ENCODE measurements around the gene NT5C. TPM values are rescaled to one million over a fixed set of nuclear protein-coding genes. Genes with fewer than 3 reads are reported as not detected.
"Not testable (repeated sequence)": the region's sequence is repeated elsewhere in the genome, so short reads cannot be mapped to it uniquely, and the experiment has no call there.

NT5C gene
- total RNA-seq, 4 donors from 2014 or later: 30.2 to 60.0 (median 44.9) TPM

DNA sequence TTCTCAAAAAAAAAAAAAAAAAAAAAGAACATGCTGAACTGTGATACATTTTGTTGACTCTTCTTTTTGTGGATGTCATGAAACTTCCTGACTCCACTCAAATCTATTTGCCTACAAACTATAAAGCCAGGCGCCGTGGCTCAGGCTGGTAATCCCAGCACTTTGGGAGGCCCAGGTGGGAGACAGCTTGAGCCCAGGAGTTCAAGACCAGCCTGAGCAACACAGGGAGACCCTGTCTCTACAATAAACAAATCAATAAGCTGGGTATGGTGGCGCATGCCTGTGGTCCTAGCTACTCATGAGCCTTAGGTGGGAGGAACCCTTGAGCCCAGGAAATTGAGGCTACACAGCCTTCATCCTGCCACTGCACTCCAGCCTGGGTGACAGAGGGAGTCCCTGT is 1.5 kb upstream of the NT5C start:
- H3K27me3 ChIP-seq: no peaks in the 10 kb centered on the region
- H3K9me3 ChIP-seq: no peaks in the 10 kb centered on the region
- no peak overlapping the region for H3K4me3 ChIP-seq
- H3K27ac ChIP-seq: no peak overlapping the region
- intact Hi-C loops (cut with DNase I; ENCODE audit: low total_unique reads): no loop called here
- no peaks in the 10 kb centered on the region for H3K36me3 ChIP-seq
- no peak for TF ChIP-seq POLR2A (IDR thresholded peaks at IDR 0.05)
- no peak for TF ChIP-seq CTCF (IDR thresholded peaks at IDR 0.05)
- H3K4me1 ChIP-seq: peaks cover 0 to 8% of the 10 kb centered on the region in 2 donors
- no peak for DNase-seq

- Histone ChIP-seq H3K27ac (peak overlapping the region; percentile 88 to 90), H3K4me3 (peak overlapping the region; percentile 74 to 77)
- DNase-seq; H3K9me3 ChIP-seq; H3K36me3 ChIP-seq; H3K4me1 ChIP-seq; H3K27me3 ChIP-seq; intact Hi-C loops (cut with DNase I; ENCODE audit: low total_unique reads): not testable (repeated sequence)
Measured at GRCh38 chr17:75132018-75133000, 767 bp upstream of the NT5C start.

DNA sequence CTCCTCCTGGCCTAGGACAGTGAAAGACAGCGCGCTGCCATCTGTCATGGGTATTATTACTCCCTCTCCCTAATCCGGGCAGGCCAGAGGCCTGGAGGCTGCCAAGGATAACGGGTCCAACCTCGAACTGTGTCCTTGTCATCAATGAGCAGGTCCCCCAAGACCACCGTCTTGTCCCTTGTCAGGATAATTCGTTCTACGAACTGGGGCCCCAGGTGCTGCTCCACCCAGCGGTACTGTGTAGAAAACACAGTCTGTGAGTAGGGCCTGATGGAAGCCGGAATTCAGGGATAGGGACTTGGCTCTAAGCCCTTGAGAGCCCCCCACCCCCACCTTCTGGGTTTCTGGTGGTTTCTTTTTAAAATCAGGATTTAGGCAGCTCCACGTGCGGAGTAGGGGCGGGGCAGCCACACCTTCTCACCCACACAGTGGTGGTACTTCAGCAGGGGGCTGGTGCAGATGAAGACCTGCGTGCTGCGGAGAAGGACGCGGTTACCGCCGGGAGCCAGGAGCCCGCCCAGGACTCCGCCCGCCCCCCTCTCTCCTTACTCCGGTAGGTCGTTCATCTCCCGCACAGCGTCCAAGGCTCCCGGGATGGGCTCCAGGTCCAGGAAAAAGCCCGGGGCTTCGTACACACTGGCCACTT is 787 bp downstream of the NT5C start:
- Histone ChIP-seq H3K36me3 (no peaks in the 10 kb centered on the region), H3K27me3 (no peaks in the 10 kb centered on the region), H3K9me3 (no peaks in the 10 kb centered on the region), H3K4me3 (peak overlapping the region; percentile 74 to 77), H3K4me1 (peaks cover 0 to 8% of the 10 kb centered on the region in 2 donors), H3K27ac (peak overlapping the region; percentile 88 to 90)
- TF ChIP-seq CTCF (IDR thresholded peaks at IDR 0.05) (peak in 2 of 4 experiments; percentile 16 to 31), POLR2A (IDR thresholded peaks at IDR 0.05) (no peak)
- intact Hi-C loops (cut with DNase I; ENCODE audit: low total_unique reads): no loop called here
- DNase-seq: peak in 1 of 2 donors; percentile 56

GRCh38 chr17:75130059-75130631 is 1.4 kb downstream of the NT5C start:
- Histone ChIP-seq H3K36me3 (no peaks in the 10 kb centered on the region), H3K27me3 (no peaks in the 10 kb centered on the region), H3K4me1 (peaks cover 0 to 8% of the 10 kb centered on the region in 2 donors), H3K27ac (peak overlapping the region; percentile 88 to 90), H3K9me3 (no peaks in the 10 kb centered on the region), H3K4me3 (no peak overlapping the region)
- intact Hi-C loops (cut with DNase I; ENCODE audit: low total_unique reads): no loop called here
- no peak for TF ChIP-seq POLR2A (IDR thresholded peaks at IDR 0.05)
- TF ChIP-seq CTCF (IDR thresholded peaks at IDR 0.05): no peak
- DNase-seq: no peak

GRCh38 chr17:75129576-75129975 is 2.0 kb downstream of the NT5C start:
- H3K36me3 ChIP-seq: no peaks in the 10 kb centered on the region
- H3K27ac ChIP-seq: no peak overlapping the region
- no peak overlapping the region for H3K4me3 ChIP-seq
- no peaks in the 10 kb centered on the region for H3K27me3 ChIP-seq
- H3K4me1 ChIP-seq: peaks cover 0 to 8% of the 10 kb centered on the region in 2 donors
- DNase-seq: no peak
- H3K9me3 ChIP-seq: no peaks in the 10 kb centered on the region
- intact Hi-C loops (cut with DNase I; ENCODE audit: low total_unique reads): no loop called here
- TF ChIP-seq POLR2A (IDR thresholded peaks at IDR 0.05): no peak
- no peak for TF ChIP-seq CTCF (IDR thresholded peaks at IDR 0.05)

All from uterus (tissue), 4 donors.